Glutamatergic neuron (in vitro differentiated cells): Measurements from ENCODE around the gene DNAAF8. TPM values are rescaled to one million over a fixed set of nuclear protein-coding genes. Genes with fewer than 3 reads are reported as not detected.

Source experiments
- DNase-seq: peaks from one replicate; pipeline ENCODE4 v3.0.0; 2022
- H3K27ac Mint-ChIP-seq: one replicate; pipeline ENCODE4 v1.8.0; 2020; ENCODE audit warnings: mild to moderate bottlenecking, mixed read lengths, inconsistent platforms; ENCODE audit not compliant: unreplicated experiment
- H3K27me3 Mint-ChIP-seq: one replicate; pipeline ENCODE4 v1.8.0; 2020; ENCODE audit warnings: mild to moderate bottlenecking, moderate library complexity, mixed read lengths, inconsistent platforms; ENCODE audit not compliant: unreplicated experiment
- H3K36me3 Mint-ChIP-seq: one replicate; pipeline ENCODE4 v1.8.0; 2020; ENCODE audit warnings: mild to moderate bottlenecking, mixed read lengths, inconsistent platforms; ENCODE audit not compliant: unreplicated experiment
- H3K4me1 Mint-ChIP-seq: one replicate; pipeline ENCODE4 v1.8.0; 2020; ENCODE audit warnings: mild to moderate bottlenecking, low read depth, mixed read lengths, inconsistent platforms; ENCODE audit not compliant: unreplicated experiment
- H3K4me3 Mint-ChIP-seq: one replicate; pipeline ENCODE4 v1.8.0; 2020; ENCODE audit warnings: mild to moderate bottlenecking, mixed read lengths, inconsistent platforms; ENCODE audit not compliant: unreplicated experiment
- H3K9me3 Mint-ChIP-seq: one replicate; pipeline ENCODE4 v1.8.0; 2020; ENCODE audit warnings: mild to moderate bottlenecking, moderate library complexity, mixed read lengths, inconsistent platforms; ENCODE audit not compliant: unreplicated experiment
- total RNA-seq: library from RNA; stranded (reverse); fragmentation: NEBNext Ultra II Directional; extraction: Animal tissue kit (Norgen Biotek cat#: 25700); gene quantifications from one replicate; pipeline ENCODE4 v1.2.1, GENCODE V29; 2021; ENCODE audit not compliant: unreplicated experiment
- TF ChIP-seq, protein P1 (sequence below): fragments of 200-600 bp; sonication (generic); IDR thresholded peaks from one replicate; pipeline ENCODE4 v1.5.0; 2021; ENCODE audit not compliant: partially characterized antibody, unreplicated experiment

The DNAAF8 gene
- total RNA-seq, 1 donor from 2014 or later: 0.59 TPM

GRCh38 chr16:4696172-4696904 is 38.0 kb upstream of the DNAAF8 start:
- TF ChIP-seq, protein P1, sequence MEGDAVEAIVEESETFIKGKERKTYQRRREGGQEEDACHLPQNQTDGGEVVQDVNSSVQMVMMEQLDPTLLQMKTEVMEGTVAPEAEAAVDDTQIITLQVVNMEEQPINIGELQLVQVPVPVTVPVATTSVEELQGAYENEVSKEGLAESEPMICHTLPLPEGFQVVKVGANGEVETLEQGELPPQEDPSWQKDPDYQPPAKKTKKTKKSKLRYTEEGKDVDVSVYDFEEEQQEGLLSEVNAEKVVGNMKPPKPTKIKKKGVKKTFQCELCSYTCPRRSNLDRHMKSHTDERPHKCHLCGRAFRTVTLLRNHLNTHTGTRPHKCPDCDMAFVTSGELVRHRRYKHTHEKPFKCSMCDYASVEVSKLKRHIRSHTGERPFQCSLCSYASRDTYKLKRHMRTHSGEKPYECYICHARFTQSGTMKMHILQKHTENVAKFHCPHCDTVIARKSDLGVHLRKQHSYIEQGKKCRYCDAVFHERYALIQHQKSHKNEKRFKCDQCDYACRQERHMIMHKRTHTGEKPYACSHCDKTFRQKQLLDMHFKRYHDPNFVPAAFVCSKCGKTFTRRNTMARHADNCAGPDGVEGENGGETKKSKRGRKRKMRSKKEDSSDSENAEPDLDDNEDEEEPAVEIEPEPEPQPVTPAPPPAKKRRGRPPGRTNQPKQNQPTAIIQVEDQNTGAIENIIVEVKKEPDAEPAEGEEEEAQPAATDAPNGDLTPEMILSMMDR: no peak
- Mint-ChIP-seq H3K27me3 (peaks cover 15% of the 10 kb centered on the region), H3K4me1 (peaks cover 1% of the 10 kb centered on the region), H3K36me3 (peaks cover 7% of the 10 kb centered on the region), H3K4me3 (no peak overlapping the region), H3K27ac (no peak overlapping the region), H3K9me3 (peaks cover 13% of the 10 kb centered on the region)
- no peak for DNase-seq

DNA sequence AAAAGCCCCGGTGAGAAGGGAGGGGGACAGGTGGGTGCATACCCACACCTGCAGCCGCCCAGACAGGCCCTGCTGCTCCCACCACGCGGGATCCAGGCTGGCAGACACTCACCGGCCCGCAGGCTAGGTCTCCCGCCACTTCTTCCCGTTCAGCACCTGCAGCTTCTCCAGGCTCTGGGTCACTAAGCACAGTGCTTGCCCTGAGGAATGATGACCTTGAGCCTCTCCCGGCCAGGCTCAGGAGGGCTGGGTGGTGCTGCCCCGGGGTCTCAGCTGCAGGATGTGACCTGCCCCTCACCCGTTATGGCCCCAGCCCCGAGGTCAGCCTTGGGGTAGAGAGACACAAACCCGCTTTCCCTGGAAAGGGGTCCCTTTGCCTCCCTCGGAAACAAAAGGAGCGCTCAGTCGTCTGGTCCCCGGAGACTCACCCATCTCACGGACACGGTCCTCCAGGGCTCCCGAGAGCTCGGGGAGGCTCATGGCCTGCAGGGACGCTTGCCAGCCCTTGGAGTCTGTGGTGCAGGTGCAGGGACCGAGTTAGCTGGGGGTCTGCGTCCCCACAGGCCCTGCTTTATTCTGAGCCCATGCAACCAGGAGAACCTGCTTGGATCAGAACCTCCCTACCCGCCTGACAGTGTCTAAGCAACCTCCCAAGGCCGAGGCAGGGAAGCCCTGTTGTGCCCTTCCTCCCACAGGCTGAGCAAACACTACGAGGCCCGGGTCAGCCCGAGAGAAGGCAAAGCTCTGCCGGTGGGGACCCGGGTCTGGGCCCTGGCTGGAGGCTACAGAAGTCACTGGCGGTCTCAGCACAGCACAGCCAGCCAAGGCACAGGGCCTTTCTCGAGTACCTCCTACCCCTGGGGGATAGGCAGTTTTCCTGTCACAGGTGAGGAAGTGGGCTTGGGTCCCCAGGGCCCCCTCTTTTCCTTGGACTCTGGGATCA is 37.2 kb upstream of the DNAAF8 start:
- DNase-seq: no peak
- TF ChIP-seq, protein P1: no peak
- Mint-ChIP-seq H3K4me3 (no peak overlapping the region), H3K27me3 (peaks cover 13% of the 10 kb centered on the region), H3K4me1 (no peaks in the 10 kb centered on the region), H3K9me3 (peaks cover 14% of the 10 kb centered on the region), H3K27ac (no peak overlapping the region), H3K36me3 (peaks cover 7% of the 10 kb centered on the region)

GRCh38 chr16:4697848-4698291 is 36.5 kb upstream of the DNAAF8 start:
- TF ChIP-seq, protein P1: no peak
- no peak for DNase-seq
- Mint-ChIP-seq H3K36me3 (peaks cover 7% of the 10 kb centered on the region), H3K27ac (no peak overlapping the region), H3K4me1 (no peaks in the 10 kb centered on the region), H3K4me3 (no peak overlapping the region), H3K27me3 (peaks cover 10% of the 10 kb centered on the region), H3K9me3 (peaks cover 13% of the 10 kb centered on the region)

GRCh38 chr16:4698321-4699045 is 35.9 kb upstream of the DNAAF8 start:
- H3K4me3 Mint-ChIP-seq: no peak overlapping the region
- TF ChIP-seq, protein P1: no peak
- H3K27me3 Mint-ChIP-seq: peaks cover 10% of the 10 kb centered on the region
- H3K36me3 Mint-ChIP-seq: peaks cover 7% of the 10 kb centered on the region
- peaks cover 13% of the 10 kb centered on the region for H3K9me3 Mint-ChIP-seq
- no peaks in the 10 kb centered on the region for H3K4me1 Mint-ChIP-seq
- no peak for DNase-seq
- H3K27ac Mint-ChIP-seq: no peak overlapping the region
